HCT116 (cell line): ENCODE measurements around the gene B3GNT5. TPM values are rescaled to one million over a fixed set of nuclear protein-coding genes. Genes with fewer than 3 reads are reported as not detected.

Source experiments
- ATAC-seq: fragments of 200-7000 bp; cut with Tn5 transposase; 2 replicates; pipeline ENCODE4 v1.9.1; 2020; ENCODE audit warnings: mild to moderate bottlenecking, moderate library complexity
- BruUV-seq: library from RNA; stranded (reverse); fragments of 400-500 nt; replicated peaks from 2 replicates; lab custom pipeline; 2021; lab: Mats Ljungman, UMichigan
- CTCF ChIA-PET: fragments of 300-600 bp; sonication (Branson Sonifier 250); formaldehyde crosslinking; loops from one replicate; lab custom pipeline; 2021; ENCODE audit warnings: antibody characterized with exemption; lab: Charles Lee
- POLR2A ChIA-PET: fragments of 300-600, 350-600 bp; sonication (Branson Sonifier 250); formaldehyde crosslinking; loops from one replicate; lab custom pipeline; 2021; ENCODE audit warnings: antibody characterized with exemption; lab: Charles Lee
- RAD21 ChIA-PET, 2 experiments: fragments of 300-600 bp; sonication (Branson Sonifier 250); formaldehyde crosslinking; loops; one replicate each; lab custom pipeline; 2023; ENCODE audit warnings: low total read pairs in 2 of 2; ENCODE audit not compliant: uncharacterized antibody in 2 of 2, unreplicated experiment in 2 of 2, low non-redundant PET in 1 of 2; lab: Charles Lee
- DNase-seq: peaks from one replicate; pipeline ENCODE4 v3.0.0-alpha.2; 2010; ENCODE audit warnings: low read depth, low spot score
- H2AFZ ChIP-seq: fragments of 200-600 bp; shearing (Covaris generic), sonication (generic); 2 replicates; pipeline ENCODE4 v1.6.1; 2017; ENCODE audit warnings: low read depth, mixed run types, mixed read lengths, antibody characterized with exemption, low read length; ENCODE audit not compliant: poor library complexity, severe bottlenecking
- H3K27ac ChIP-seq: 2 replicates; pipeline ENCODE4 v1.5.1; 2012; ENCODE audit warnings: low read depth, low read length
- H3K27me3 ChIP-seq: fragments of 200-600 bp; sonication (generic); 2 replicates; pipeline ENCODE4 v1.6.1; 2016; ENCODE audit warnings: mixed run types, low read length, mixed read lengths; ENCODE audit not compliant: insufficient read depth
- H3K36me3 ChIP-seq, 2 experiments: fragments of 200-500 bp in 1 of 2; fragments of 200-600 bp in 1 of 2; sonication (Bioruptor generic) in 1 of 2; sonication (generic) in 1 of 2; 2 replicates each; pipeline versions ENCODE4 v1.5.1 to v1.6.1; 2014 to 2016; ENCODE audit warnings: low read length in 2 of 2, inconsistent platforms in 1 of 2, mixed read lengths in 1 of 2, mixed run types in 1 of 2; ENCODE audit not compliant: insufficient read depth in 2 of 2, control insufficient read depth in 1 of 2
- H3K4me1 ChIP-seq, 2 experiments: fragments of 200-600 bp in 1 of 2; sonication (generic) in 1 of 2; 2 replicates each; pipeline versions ENCODE4 v1.5.1 to v1.6.1; 2012 to 2017; ENCODE audit warnings: low read length in 2 of 2, inconsistent platforms in 1 of 2, mild to moderate bottlenecking in 1 of 2, mixed read lengths in 1 of 2, mixed run types in 1 of 2, moderate library complexity in 1 of 2; ENCODE audit not compliant: insufficient read depth in 2 of 2, control insufficient read depth in 1 of 2
- H3K4me2 ChIP-seq: fragments of 200-600 bp; sonication (generic); 2 replicates; pipeline ENCODE4 v1.6.1; 2017; ENCODE audit warnings: mixed run types, low read length, mixed read lengths
- H3K4me3 ChIP-seq, 2 experiments: fragments of 200-600 bp in 1 of 2; sonication (generic) in 1 of 2; replicated peaks in 1 of 2; 2 replicates each; pipeline ENCODE4 v1.5.1; 2011 to 2016; ENCODE audit warnings: low read length in 2 of 2, control low read depth in 1 of 2, low read depth in 1 of 2, mild to moderate bottlenecking in 1 of 2, mixed read lengths in 1 of 2, mixed run types in 1 of 2
- H3K79me2 ChIP-seq: fragments of 200-600 bp; sonication (generic); 2 replicates; pipeline ENCODE4 v1.6.1; 2017; ENCODE audit warnings: mild to moderate bottlenecking, mixed run types, low read length, moderate library complexity, mixed read lengths; ENCODE audit not compliant: insufficient read depth
- H3K9ac ChIP-seq: fragments of 200-600 bp; sonication (generic); 2 replicates; pipeline ENCODE4 v1.6.1; 2016; ENCODE audit warnings: low read length, mixed read lengths
- H3K9me2 ChIP-seq: fragments of 200-600 bp; sonication (generic), shearing (Covaris generic); 2 replicates; pipeline ENCODE4 v1.6.1; 2017; ENCODE audit warnings: mixed run types, mild to moderate bottlenecking, moderate library complexity; ENCODE audit not compliant: insufficient read depth
- H3K9me3 ChIP-seq, 2 experiments: fragments of 200-500 bp in 1 of 2; fragments of 200-600 bp in 1 of 2; sonication (Bioruptor generic) in 1 of 2; sonication (generic) in 1 of 2; 2 replicates each; pipeline ENCODE4 v1.6.1; 2014 to 2017; ENCODE audit warnings: low read length in 2 of 2, mixed read lengths in 2 of 2, inconsistent platforms in 1 of 2, low read depth in 1 of 2, mild to moderate bottlenecking in 1 of 2, mixed run types in 1 of 2, moderate library complexity in 1 of 2; ENCODE audit not compliant: control insufficient read depth in 1 of 2, insufficient read depth in 1 of 2
- H4K20me1 ChIP-seq: fragments of 200-600 bp; sonication (generic), shearing (Covaris generic); 2 replicates; pipeline ENCODE4 v1.6.1; 2017; ENCODE audit warnings: mixed run types, mild to moderate bottlenecking, moderate library complexity; ENCODE audit not compliant: insufficient read depth
- CBX3 ChIP-seq: IDR thresholded peaks from 2 replicates; pipeline ENCODE4 v1.6.1; 2012; ENCODE audit warnings: low read depth
- CEBPB ChIP-seq: IDR thresholded peaks from 2 replicates; pipeline ENCODE4 v1.6.1; 2012; ENCODE audit warnings: low read depth
- CTCF ChIP-seq, 3 experiments: fragments of 200-600 bp in 1 of 3; sonication (generic) in 1 of 3; IDR thresholded peaks in 2 of 3; conservative IDR thresholded peaks in 1 of 3; 2 replicates each; pipeline ENCODE4 v1.5.1; 2012 to 2017; ENCODE audit warnings: low read depth in 2 of 3, low read length in 2 of 3, antibody characterized with exemption in 1 of 3, borderline replicate concordance in 1 of 3, control low read depth in 1 of 3, mild to moderate bottlenecking in 1 of 3, mixed read lengths in 1 of 3, mixed run types in 1 of 3, moderate library complexity in 1 of 3; ENCODE audit not compliant: insufficient read depth in 1 of 3
- EGR1 ChIP-seq: IDR thresholded peaks from 2 replicates; pipeline ENCODE4 v1.6.1; 2012; ENCODE audit warnings: low read depth
- ELF1 ChIP-seq: IDR thresholded peaks from 2 replicates; pipeline ENCODE4 v1.6.1; 2012; ENCODE audit warnings: low read depth, borderline replicate concordance
- EZH2 ChIP-seq: fragments of 200-600 bp; sonication (generic); IDR thresholded peaks from 2 replicates; pipeline ENCODE4 v1.6.1; 2017; ENCODE audit warnings: antibody characterized with exemption, mixed run types
- EZH2phosphoT487 ChIP-seq: fragments of 200-600 bp; IDR thresholded peaks from 2 replicates; pipeline ENCODE4 v1.6.1; 2018; ENCODE audit warnings: antibody characterized with exemption, borderline replicate concordance
- FOSL1 ChIP-seq: IDR thresholded peaks from 2 replicates; pipeline ENCODE4 v1.6.1; 2012; ENCODE audit warnings: low read depth
- MAX ChIP-seq: IDR thresholded peaks from 2 replicates; pipeline ENCODE4 v1.6.1; 2012
- POLR2A ChIP-seq: IDR thresholded peaks from 2 replicates; pipeline ENCODE4 v1.7.0; 2011; ENCODE audit warnings: borderline replicate concordance; ENCODE audit not compliant: insufficient read depth, insufficient read length; ENCODE audit errors: extremely low read depth
- RAD21 ChIP-seq: IDR thresholded peaks from 2 replicates; pipeline ENCODE4 v1.6.1; 2012; ENCODE audit warnings: low read depth, mild to moderate bottlenecking
- SIN3A ChIP-seq: IDR thresholded peaks from 2 replicates; pipeline ENCODE4 v1.6.1; 2012; ENCODE audit warnings: low read depth
- TCF7L2 ChIP-seq: IDR thresholded peaks from 2 replicates; pipeline ENCODE4 v1.7.0; 2011; ENCODE audit warnings: borderline replicate concordance, inconsistent platforms; ENCODE audit not compliant: insufficient read depth, insufficient read length; ENCODE audit errors: extremely low read depth
- YY1 ChIP-seq: IDR thresholded peaks from 2 replicates; pipeline ENCODE4 v1.6.1; 2011; ENCODE audit warnings: low read length, low read depth, moderate library complexity, mild to moderate bottlenecking; ENCODE audit not compliant: insufficient replicate concordance; ENCODE audit errors: extremely low read depth
- ZBTB33 ChIP-seq: IDR thresholded peaks from 2 replicates; pipeline ENCODE4 v1.6.1; 2011; ENCODE audit warnings: mild to moderate bottlenecking, low read length, moderate library complexity; ENCODE audit not compliant: insufficient replicate concordance; ENCODE audit errors: extremely low read depth
- ZNF274 ChIP-seq: fragments of 200-500 bp; sonication (Bioruptor generic); IDR thresholded peaks from 2 replicates; pipeline ENCODE4 v1.6.1; 2014; ENCODE audit warnings: mild to moderate bottlenecking, low read depth, low read length, inconsistent platforms
- intact Hi-C: fragments of 100-400 bp; cut with micrococcal nuclease; formaldehyde crosslinking; loops from 2 replicates; pipeline ENCODE4 v1.10.0; 2022
- total RNA-seq: library from RNA; stranded (reverse); gene quantifications from one replicate; pipeline ENCODE4 v1.2.1, GENCODE V29; 2021; ENCODE audit not compliant: unreplicated experiment

The B3GNT5 gene
- total RNA-seq, 1 experiment from 2014 or later = 25.3 TPM

GRCh38 chr3:183281126-183281797 is 28.2 kb downstream of the B3GNT5 start:
- no peak overlapping the region for H3K27ac ChIP-seq
- no peaks in the 10 kb centered on the region for H3K27me3 ChIP-seq
- no peak overlapping the region for H2AFZ ChIP-seq
- ChIA-PET POLR2A (no interaction called here), RAD21 (no interaction called here), CTCF (no interaction called here)
- no peak overlapping the region for H3K9ac ChIP-seq
- H3K4me1 ChIP-seq = peaks cover 12 to 36% of the 10 kb centered on the region in 2 experiments
- BruUV-seq = no TSS peak
- ATAC-seq = no peak
- no peaks in the 10 kb centered on the region for H3K9me2 ChIP-seq
- H3K36me3 ChIP-seq = no peaks in the 10 kb centered on the region
- no peaks in the 10 kb centered on the region for H3K9me3 ChIP-seq
- H3K79me2 ChIP-seq = no peaks in the 10 kb centered on the region
- no peak for DNase-seq
- TF ChIP-seq CBX3 (no peak), TCF7L2 (no peak), EZH2 (no peak), EGR1 (no peak), YY1 (no peak), POLR2A (no peak), SIN3A (no peak), RAD21 (no peak), ZNF274 (no peak), CTCF (IDR thresholded peaks at IDR 0.05 in 2 of 3, conservative IDR thresholded peaks at IDR 0.05 in 1 of 3; ENCODE audit: borderline replicate concordance in 1 of 3, insufficient read depth in 1 of 3, low read depth in 2 of 3, low read length in 2 of 3) (no peak), FOSL1 (no peak), ZBTB33 (no peak), CEBPB (no peak), ELF1 (no peak), EZH2phosphoT487 (no peak), MAX (no peak)
- no peak overlapping the region for H3K4me3 ChIP-seq
- intact Hi-C loops = no loop called here
- H3K4me2 ChIP-seq = no peak overlapping the region
- no peaks in the 10 kb centered on the region for H4K20me1 ChIP-seq
